Measurements from ENCODE around the gene IP6K3. TPM values are rescaled to one million over a fixed set of nuclear protein-coding genes. Genes with fewer than 3 reads are reported as not detected.

Gene IP6K3
- total RNA-seq, 1 experiment from 2014 or later: not detected

GRCh38 chr6:33688451-33689147 lies 58.1 kb downstream of the IP6K3 start:
- Histone ChIP-seq H3K36me3 (ENCODE audit: insufficient read depth, low read length, poor library complexity, severe bottlenecking) (peaks cover 41% of the 10 kb centered on the region), H3K9me3 (ENCODE audit: low read depth, low read length, poor library complexity, severe bottlenecking) (no peaks in the 10 kb centered on the region), H3K27me3 (replicated peaks; ENCODE audit: insufficient read depth, low read depth, low read length, poor library complexity) (no peaks in the 10 kb centered on the region), H3K4me3 (ENCODE audit: low read depth, low read length, poor library complexity, severe bottlenecking) (no peak overlapping the region), H3K27ac (ENCODE audit: low read depth, low read length, poor library complexity, severe bottlenecking) (no peak overlapping the region), H3K4me1 (ENCODE audit: insufficient read depth, low read length, poor library complexity, severe bottlenecking) (peaks cover under 1% of the 10 kb centered on the region)
- CTCF ChIA-PET: no interaction called here
- no peak for DNase-seq (ENCODE audit: low spot score)
- POLR2A ChIA-PET (ENCODE audit: low non-redundant PET): interaction anchor here (0.5 kb wide), 1 partner anchor 22 kb away, joined by 3 read pairs; no protein-coding TSS in a partner anchor
- no TSS peak for BruUV-seq (replicated peaks)
- intact Hi-C loops (cut with micrococcal nuclease; ENCODE audit: unreplicated experiment): no loop called here
- TF ChIP-seq EZH2 (IDR thresholded peaks at IDR 0.05; ENCODE audit: borderline replicate concordance, low read depth, low read length, poor library complexity, severe bottlenecking) (no peak), CTCF (conservative IDR thresholded peaks at IDR 0.05; ENCODE audit: low read depth, low read length) (no peak)

DNA sequence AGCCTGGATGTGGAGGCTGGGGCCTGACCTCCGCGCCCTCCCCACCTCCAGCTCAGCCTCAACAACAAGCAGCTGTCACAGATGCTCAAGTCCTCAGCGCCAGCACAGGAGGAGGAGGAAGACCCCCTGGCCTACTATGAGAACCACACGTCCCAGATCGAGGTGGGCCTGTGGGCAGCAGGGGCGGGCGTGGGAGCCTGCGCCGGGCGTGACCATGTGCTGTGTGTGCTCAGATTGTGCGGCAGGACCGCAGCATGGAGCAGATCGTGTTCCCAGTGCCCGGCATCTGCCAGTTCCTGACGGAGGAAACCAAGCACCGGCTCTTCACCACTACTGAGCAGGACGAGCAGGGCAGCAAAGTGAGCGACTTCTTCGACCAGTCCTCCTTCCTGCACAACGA lies 58.7 kb downstream of the IP6K3 start:
- Histone ChIP-seq H3K4me1 (ENCODE audit: insufficient read depth, low read length, poor library complexity, severe bottlenecking) (no peaks in the 10 kb centered on the region), H3K9me3 (ENCODE audit: low read depth, low read length, poor library complexity, severe bottlenecking) (no peaks in the 10 kb centered on the region), H3K4me3 (ENCODE audit: low read depth, low read length, poor library complexity, severe bottlenecking) (no peak overlapping the region), H3K27ac (ENCODE audit: low read depth, low read length, poor library complexity, severe bottlenecking) (no peak overlapping the region), H3K27me3 (replicated peaks; ENCODE audit: insufficient read depth, low read depth, low read length, poor library complexity) (no peaks in the 10 kb centered on the region), H3K36me3 (ENCODE audit: insufficient read depth, low read length, poor library complexity, severe bottlenecking) (peaks cover 38% of the 10 kb centered on the region)
- POLR2A ChIA-PET (ENCODE audit: low non-redundant PET): interaction anchor here (0.5 kb wide), 1 partner anchor 21 kb away, joined by 3 read pairs; no protein-coding TSS in a partner anchor
- TF ChIP-seq CTCF (conservative IDR thresholded peaks at IDR 0.05; ENCODE audit: low read depth, low read length) (no peak), EZH2 (IDR thresholded peaks at IDR 0.05; ENCODE audit: borderline replicate concordance, low read depth, low read length, poor library complexity, severe bottlenecking) (no peak)
- DNase-seq (ENCODE audit: low spot score): no peak
- BruUV-seq (replicated peaks): no TSS peak
- intact Hi-C loops (cut with micrococcal nuclease; ENCODE audit: unreplicated experiment): no loop called here
- CTCF ChIA-PET: no interaction called here

DNA sequence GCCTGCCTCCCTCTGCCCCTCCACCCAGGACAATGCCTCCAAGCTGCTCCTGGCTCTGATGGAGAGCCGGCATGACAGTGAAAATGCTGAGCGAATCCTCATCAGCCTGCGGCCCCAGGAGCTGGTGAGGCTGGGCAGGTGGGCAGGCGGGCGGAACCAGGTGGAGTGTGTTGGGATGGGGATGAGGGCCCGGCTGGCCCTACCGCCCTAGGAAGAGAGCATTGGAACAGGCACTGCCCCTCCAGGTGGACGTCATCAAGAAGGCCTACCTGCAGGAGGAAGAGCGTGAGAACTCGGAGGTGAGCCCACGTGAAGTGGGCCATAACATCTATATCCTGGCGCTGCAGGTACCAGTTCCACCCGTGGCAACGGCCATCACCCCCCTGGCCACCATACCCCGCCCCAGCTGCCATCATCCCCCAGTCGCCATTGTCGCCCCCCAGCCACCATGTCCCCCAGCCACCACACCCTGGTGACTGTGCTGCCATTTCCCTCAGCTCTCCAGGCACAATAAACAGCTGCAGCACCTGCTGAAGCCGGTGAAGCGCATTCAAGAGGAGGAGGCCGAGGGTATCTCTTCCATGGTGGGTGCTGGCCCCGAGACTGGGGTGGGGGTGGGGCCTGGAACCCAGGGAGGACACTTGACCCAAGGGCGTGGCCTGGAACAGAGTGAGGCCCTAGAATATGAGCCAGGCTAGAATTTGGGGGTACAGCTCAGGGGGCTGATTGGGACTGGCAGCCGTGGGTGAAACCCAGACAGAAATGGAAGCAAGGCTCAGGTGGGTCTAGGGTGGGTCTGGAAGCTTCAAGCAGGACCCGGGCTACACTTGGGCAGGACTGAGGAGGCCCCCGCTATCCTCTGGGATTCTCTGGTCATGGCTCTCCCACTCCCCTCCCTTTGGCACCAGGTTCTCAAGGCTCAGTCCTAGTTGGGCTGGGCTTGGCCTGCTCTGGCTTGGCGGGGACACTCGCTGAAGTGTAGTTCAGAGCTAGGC lies 59.4 kb downstream of the IP6K3 start:
- no peaks in the 10 kb centered on the region for H3K4me1 ChIP-seq (ENCODE audit: insufficient read depth, low read length, poor library complexity, severe bottlenecking)
- no peak overlapping the region for H3K4me3 ChIP-seq (ENCODE audit: low read depth, low read length, poor library complexity, severe bottlenecking)
- H3K27ac ChIP-seq (ENCODE audit: low read depth, low read length, poor library complexity, severe bottlenecking): no peak overlapping the region
- CTCF ChIA-PET: no interaction called here
- no peak for TF ChIP-seq CTCF (conservative IDR thresholded peaks at IDR 0.05; ENCODE audit: low read depth, low read length)
- no peak for DNase-seq (ENCODE audit: low spot score)
- H3K27me3 ChIP-seq (replicated peaks; ENCODE audit: insufficient read depth, low read depth, low read length, poor library complexity): no peaks in the 10 kb centered on the region
- BruUV-seq (replicated peaks): no TSS peak
- H3K9me3 ChIP-seq (ENCODE audit: low read depth, low read length, poor library complexity, severe bottlenecking): no peaks in the 10 kb centered on the region
- POLR2A ChIA-PET (ENCODE audit: low non-redundant PET): interaction anchor here (0.5 kb wide), 1 partner anchor 20 kb away, joined by 3 read pairs; no protein-coding TSS in a partner anchor
- H3K36me3 ChIP-seq (ENCODE audit: insufficient read depth, low read length, poor library complexity, severe bottlenecking): peaks cover 34% of the 10 kb centered on the region
- intact Hi-C loops (cut with micrococcal nuclease; ENCODE audit: unreplicated experiment): no loop called here
